HG02970 (cell line): Measurements from ENCODE around the gene AREL1.

Experiments used
- ATAC-seq: cut with Tn5 transposase; IDR thresholded peaks from one replicate; pipeline ENCODE4 v1.9.1; 2021; ENCODE audit warnings: mild to moderate bottlenecking, moderate library complexity, moderate number of reproducible peaks; ENCODE audit not compliant: unreplicated experiment, low FRiP score

AREL1 gene

GRCh38 chr14:74661726-74662450, 51.0 kb downstream of the AREL1 start:
- no peak for ATAC-seq

GRCh38 chr14:74660863-74661262, 52.0 kb downstream of the AREL1 start:
- no peak for ATAC-seq

- ATAC-seq = no peak
These were observed 52.7 kb downstream of the AREL1 start for GRCh38 chr14:74660167-74660566.

GRCh38 chr14:74658535-74659131, 54.2 kb downstream of the AREL1 start:
- ATAC-seq = no peak

- ATAC-seq = no peak
These were observed 55.9 kb downstream of the AREL1 start for GRCh38 chr14:74656964-74657363.

GRCh38 chr14:74655599-74656395, 57.1 kb downstream of the AREL1 start:
- no peak for ATAC-seq

GRCh38 chr14:74654931-74655330, 57.9 kb downstream of the AREL1 start:
- no peak for ATAC-seq

GRCh38 chr14:74653386-74654138, 59.3 kb downstream of the AREL1 start:
- no peak for ATAC-seq

- no peak for ATAC-seq
These were observed 60.3 kb downstream of the AREL1 start for GRCh38 chr14:74652541-74652940.

- ATAC-seq = no peak
These were observed 61.8 kb downstream of the AREL1 start for GRCh38 chr14:74650927-74651686.

GRCh38 chr14:74649673-74650072, 63.2 kb downstream of the AREL1 start:
- no peak for ATAC-seq

- ATAC-seq = no peak
These were observed 63.7 kb downstream of the AREL1 start for GRCh38 chr14:74649167-74649566.

GRCh38 chr14:74648601-74649000, 64.3 kb downstream of the AREL1 start:
- ATAC-seq = no peak

- no peak for ATAC-seq
These were observed 65.0 kb downstream of the AREL1 start for GRCh38 chr14:74647678-74648461.

GRCh38 chr14:74647061-74647677, 65.7 kb downstream of the AREL1 start:
- no peak for ATAC-seq

- ATAC-seq = no peak
These were observed 67.0 kb downstream of the AREL1 start for GRCh38 chr14:74645756-74646470.

GRCh38 chr14:74645244-74645643, 67.6 kb downstream of the AREL1 start:
- ATAC-seq = no peak
